ENCODE measurements around the gene GRAMD2A.

GRAMD2A gene

DNA sequence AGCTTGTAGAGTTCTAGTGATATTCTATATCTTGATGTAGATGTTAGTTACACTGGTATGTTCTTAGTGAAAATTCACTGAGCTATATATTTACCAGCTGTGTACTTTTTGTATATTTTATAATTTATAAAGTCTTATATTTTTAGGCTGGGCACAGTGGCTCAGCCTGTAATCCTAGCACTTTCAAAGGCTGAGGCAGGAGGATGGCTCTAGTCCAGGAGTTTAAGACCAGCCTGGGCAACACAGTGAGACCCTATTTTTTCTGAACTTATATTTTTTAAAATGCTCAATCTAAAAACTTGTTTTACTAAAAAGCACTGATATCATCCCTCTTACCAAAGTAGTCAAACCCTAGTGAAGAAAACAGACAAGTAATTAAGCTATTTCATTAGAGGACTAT is 84.8 kb downstream of the GRAMD2A start:
- Histone ChIP-seq H3K4me3 (no peak overlapping the region), H3K27ac (no peak overlapping the region)
- TF ChIP-seq, protein P1, sequence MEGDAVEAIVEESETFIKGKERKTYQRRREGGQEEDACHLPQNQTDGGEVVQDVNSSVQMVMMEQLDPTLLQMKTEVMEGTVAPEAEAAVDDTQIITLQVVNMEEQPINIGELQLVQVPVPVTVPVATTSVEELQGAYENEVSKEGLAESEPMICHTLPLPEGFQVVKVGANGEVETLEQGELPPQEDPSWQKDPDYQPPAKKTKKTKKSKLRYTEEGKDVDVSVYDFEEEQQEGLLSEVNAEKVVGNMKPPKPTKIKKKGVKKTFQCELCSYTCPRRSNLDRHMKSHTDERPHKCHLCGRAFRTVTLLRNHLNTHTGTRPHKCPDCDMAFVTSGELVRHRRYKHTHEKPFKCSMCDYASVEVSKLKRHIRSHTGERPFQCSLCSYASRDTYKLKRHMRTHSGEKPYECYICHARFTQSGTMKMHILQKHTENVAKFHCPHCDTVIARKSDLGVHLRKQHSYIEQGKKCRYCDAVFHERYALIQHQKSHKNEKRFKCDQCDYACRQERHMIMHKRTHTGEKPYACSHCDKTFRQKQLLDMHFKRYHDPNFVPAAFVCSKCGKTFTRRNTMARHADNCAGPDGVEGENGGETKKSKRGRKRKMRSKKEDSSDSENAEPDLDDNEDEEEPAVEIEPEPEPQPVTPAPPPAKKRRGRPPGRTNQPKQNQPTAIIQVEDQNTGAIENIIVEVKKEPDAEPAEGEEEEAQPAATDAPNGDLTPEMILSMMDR (IDR thresholded peaks at IDR 0.05) = no peak
- no peak for DNase-seq (ENCODE audit: low spot score)

DNA sequence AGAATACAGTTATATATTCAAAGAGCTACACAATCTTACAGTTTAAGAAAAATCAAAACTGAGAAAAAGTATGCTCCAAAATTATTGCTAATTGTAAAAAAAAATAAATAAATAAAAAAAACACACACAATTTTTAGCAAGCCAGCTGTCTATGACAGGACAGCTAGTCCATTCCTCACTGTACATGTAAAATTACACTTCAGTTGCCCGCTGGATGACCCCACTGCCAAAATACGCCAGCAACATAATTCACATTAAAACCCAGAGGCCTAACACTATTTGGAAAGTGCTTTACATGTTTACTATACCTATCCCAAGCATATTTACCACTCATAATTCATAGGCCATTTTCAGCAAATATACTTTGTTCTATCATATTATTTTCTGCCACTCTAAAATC is 85.5 kb downstream of the GRAMD2A start:
- TF ChIP-seq, protein P1 (IDR thresholded peaks at IDR 0.05) = no peak
- Histone ChIP-seq H3K4me3 (no peak overlapping the region), H3K27ac (no peak overlapping the region)
- DNase-seq (ENCODE audit: low spot score) = no peak

DNA sequence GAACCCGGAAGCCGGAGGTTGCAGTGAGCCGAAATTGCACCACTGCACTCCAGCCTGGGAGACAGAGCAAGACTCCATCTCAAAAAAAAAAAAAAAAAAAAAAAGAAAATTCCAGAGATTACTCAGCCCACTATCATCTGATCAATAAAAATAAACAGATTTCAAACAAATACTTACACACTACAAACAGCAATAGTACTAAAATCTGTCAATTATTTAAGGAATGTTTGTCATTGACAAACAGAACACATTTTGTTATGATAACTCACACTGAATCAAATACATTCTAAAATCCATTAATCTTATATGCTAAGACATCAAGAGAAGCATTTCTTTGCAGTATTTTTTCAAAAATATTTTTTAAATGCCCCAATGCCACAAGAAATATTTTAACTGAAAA is 87.2 kb downstream of the GRAMD2A start:
- no peak overlapping the region for H3K27ac ChIP-seq
- no peak for DNase-seq (ENCODE audit: low spot score)
- TF ChIP-seq, protein P1 (IDR thresholded peaks at IDR 0.05) = no peak

More for the DNA sequence above, 87.2 kb downstream of the GRAMD2A start:
- H3K4me3 ChIP-seq = no peak overlapping the region
